Fibroblast of pulmonary artery (primary cell): ENCODE data around the gene TAF3.

Experiments
- DNase-seq: peaks from one replicate; pipeline ENCODE4 v3.0.0-alpha.2; 2010; ENCODE audit warnings: low read depth
- H3K4me3 ChIP-seq: replicated peaks from 2 replicates; pipeline ENCODE4 v1.5.1; 2011; ENCODE audit warnings: low read depth, mild to moderate bottlenecking, control low read depth, low read length, moderate library complexity
- CTCF ChIP-seq: IDR thresholded peaks from 2 replicates; pipeline ENCODE4 v1.5.1; 2011; ENCODE audit warnings: mild to moderate bottlenecking, control low read depth, low read length, inconsistent platforms; ENCODE audit errors: missing control alignments

The TAF3 gene

GRCh38 chr10:8034466-8035005 lies 216.2 kb downstream of the TAF3 start:
- H3K4me3 ChIP-seq = no peak overlapping the region
- no peak for DNase-seq
- no peak for TF ChIP-seq CTCF

GRCh38 chr10:8035006-8035640 lies 216.8 kb downstream of the TAF3 start:
- TF ChIP-seq CTCF = no peak
- DNase-seq = no peak
- H3K4me3 ChIP-seq = no peak overlapping the region

- TF ChIP-seq CTCF = no peak
- DNase-seq = no peak
- no peak overlapping the region for H3K4me3 ChIP-seq
These were observed 217.6 kb downstream of the TAF3 start for GRCh38 chr10:8035641-8036470.

- no peak for DNase-seq
- no peak overlapping the region for H3K4me3 ChIP-seq
- TF ChIP-seq CTCF = no peak
These were observed 218.3 kb downstream of the TAF3 start for GRCh38 chr10:8036506-8037198.

GRCh38 chr10:8037199-8037801 lies 219.0 kb downstream of the TAF3 start:
- no peak for DNase-seq
- no peak overlapping the region for H3K4me3 ChIP-seq
- TF ChIP-seq CTCF = no peak

GRCh38 chr10:8037941-8038894 lies 219.9 kb downstream of the TAF3 start:
- no peak overlapping the region for H3K4me3 ChIP-seq
- TF ChIP-seq CTCF = no peak
- no peak for DNase-seq
